HepG2 (cell line): ENCODE measurements around the gene ADCYAP1R1. TPM values are rescaled to one million over a fixed set of nuclear protein-coding genes. Genes with fewer than 3 reads are reported as not detected.

Source experiments
- ATAC-seq: fragments of 200-7000 bp; cut with Tn5 transposase; 3 replicates; pipeline ENCODE4 v1.9.1; 2020; ENCODE audit warnings: mild to moderate bottlenecking, moderate library complexity
- BruUV-seq: library from RNA; stranded (reverse); fragments of 400-500 nt; replicated peaks from 2 replicates; lab custom pipeline; 2021; lab: Mats Ljungman, UMichigan
- CTCF ChIA-PET: fragments of 300-600 bp; formaldehyde crosslinking; extraction: SDS; loops from one replicate; lab custom pipeline; 2021; ENCODE audit warnings: low total read pairs, inconsistent platforms, low intra/inter-chr PET ratio; lab: Yijun Ruan, JAX
- POLR2A ChIA-PET: fragments of 350-600 bp; sonication (Branson Sonifier 250); formaldehyde crosslinking; loops from one replicate; lab custom pipeline; 2020; ENCODE audit warnings: antibody characterized with exemption, inconsistent platforms; lab: Yijun Ruan, JAX
- DNase-seq: peaks from one replicate; pipeline ENCODE4 v3.0.0-alpha.2; 2015; ENCODE audit warnings: low spot score
- FAIRE-seq: peaks from 3 replicates; lab custom pipeline; 2011; peaks lifted over from hg19 to GRCh38; lab: Jason Lieb, UNC
- H2AFZ ChIP-seq: one replicate; pipeline ENCODE4 v1.6.1; 2011; ENCODE audit warnings: low read length, inconsistent platforms
- H3K27ac ChIP-seq: fragments of 300-600 bp; 3 replicates; pipeline ENCODE4 v1.8.0; 2011; ENCODE audit warnings: mixed run types, mild to moderate bottlenecking, mixed read lengths, low read length, inconsistent platforms; ENCODE audit not compliant: insufficient read depth; ENCODE audit errors: extremely low read length
- H3K27me3 ChIP-seq, 2 experiments: fragments of 200-600 bp in 1 of 2; 2 replicates in 1 of 2; 3 replicates in 1 of 2; pipeline versions ENCODE4 v1.6.0 to v1.8.0; 2011; ENCODE audit warnings: low read length in 2 of 2, mild to moderate bottlenecking in 2 of 2, moderate library complexity in 2 of 2, inconsistent platforms in 1 of 2; ENCODE audit not compliant: insufficient read depth in 2 of 2, control insufficient read depth in 1 of 2
- H3K36me3 ChIP-seq, 2 experiments: fragments of 200-600 bp in 1 of 2; replicated peaks in 1 of 2; 2 replicates in 1 of 2; 3 replicates in 1 of 2; pipeline versions ENCODE4 v1.5.1 to v1.8.0; 2011; ENCODE audit warnings: low read length in 2 of 2, inconsistent platforms in 1 of 2; ENCODE audit not compliant: insufficient read depth in 2 of 2, control insufficient read depth in 1 of 2
- H3K4me1 ChIP-seq: 2 replicates; pipeline ENCODE4 v1.5.1; 2012; ENCODE audit warnings: low read length, inconsistent platforms; ENCODE audit not compliant: insufficient read depth
- H3K4me2 ChIP-seq: 2 replicates; pipeline ENCODE4 v1.6.0; 2011; ENCODE audit warnings: low read depth, low read length, inconsistent platforms
- H3K4me3 ChIP-seq, 3 experiments: fragments of 200-600 bp in 1 of 3; sonication (generic), shearing (Covaris generic) in 1 of 3; replicated peaks in 1 of 3; 2 replicates each; pipeline ENCODE4 v1.5.1; 2011 to 2016; ENCODE audit warnings: low read length in 3 of 3, inconsistent platforms in 2 of 3, low read depth in 2 of 3, mild to moderate bottlenecking in 2 of 3, control low read depth in 1 of 3, mixed read lengths in 1 of 3; ENCODE audit not compliant: insufficient read depth in 1 of 3
- H3K79me2 ChIP-seq: one replicate; pipeline ENCODE4 v1.6.1; 2011; ENCODE audit warnings: low read length, inconsistent platforms; ENCODE audit not compliant: insufficient read depth
- H3K9ac ChIP-seq: 2 replicates; pipeline ENCODE4 v1.6.0; 2011; ENCODE audit warnings: mild to moderate bottlenecking, low read depth, low read length, inconsistent platforms; ENCODE audit not compliant: insufficient read depth
- H3K9me3 ChIP-seq: 2 replicates; pipeline ENCODE4 v1.5.1; 2012; ENCODE audit warnings: mild to moderate bottlenecking, low read length
- H4K20me1 ChIP-seq: 2 replicates; pipeline ENCODE4 v1.6.0; 2011; ENCODE audit warnings: inconsistent platforms, mild to moderate bottlenecking, low read length, moderate library complexity; ENCODE audit not compliant: insufficient read depth
- FOXM1 ChIP-seq: sonication (generic); formaldehyde crosslinking; IDR thresholded peaks from 2 replicates; pipeline ENCODE4 v1.5.0; 2020; ENCODE audit warnings: missing genetic modification reagents
- MZF1 ChIP-seq: sonication (generic); formaldehyde crosslinking; IDR thresholded peaks from 2 replicates; pipeline ENCODE4 v1.8.1; 2023; ENCODE audit warnings: mild to moderate bottlenecking, missing genetic modification reagents, borderline replicate concordance
- NR3C1 ChIP-seq: sonication (generic); formaldehyde crosslinking; IDR thresholded peaks from 2 replicates; pipeline ENCODE4 v1.4.0; 2020; ENCODE audit warnings: missing genetic modification reagents
- RCOR2 ChIP-seq: IDR thresholded peaks from 2 replicates; pipeline ENCODE4 v1.6.1; 2016; ENCODE audit warnings: missing biosample characterization, missing genetic modification reagents
- ZKSCAN8 ChIP-seq: IDR thresholded peaks from 2 replicates; pipeline ENCODE4 v1.6.1; 2016; ENCODE audit warnings: borderline replicate concordance, missing genetic modification reagents, missing compliant biosample characterization
- ZNF329 ChIP-seq: sonication (generic); formaldehyde crosslinking; IDR thresholded peaks from 2 replicates; pipeline ENCODE4 v1.9.0; 2021; ENCODE audit warnings: low read depth, mild to moderate bottlenecking, missing genetic modification reagents
- ZNF468 ChIP-seq: sonication (generic); formaldehyde crosslinking; IDR thresholded peaks from 2 replicates; pipeline ENCODE4 v1.8.0; 2022; ENCODE audit warnings: mild to moderate bottlenecking, moderate library complexity, missing genetic modification reagents
- WGBS: methylation state at CpG from one replicate; pipeline ENCODE4 v1.1.6; 2017; ENCODE audit warnings: low lambda C conversion rate; 5-methylcytosine and 5-hydroxymethylcytosine counted together
- in situ Hi-C: cut with HindIII; loops from 2 replicates; pipeline ENCODE4 v1.10.0; 2017; ENCODE audit warnings: low pct_unique_long_range_greater_than_20kb; ENCODE audit not compliant: extremely low pct_ligation_motif_present
- intact Hi-C: fragments of 100-400 bp; cut with micrococcal nuclease; formaldehyde crosslinking; loops from one replicate; pipeline ENCODE4 v1.10.0; 2022; ENCODE audit not compliant: unreplicated experiment
- polyA plus RNA-seq, 8 experiments: library from polyadenylated mRNA; depleted of rRNA in 3 of 8; stranded (reverse) in 7 of 8; unstranded in 1 of 8; fragments of >200 nt; fragmentation: Illumina TruSeq in 4 of 8; extraction: Trizol in 4 of 8; gene quantifications; 2 replicates each; pipeline versions ENCODE4 v1.2.1 to v1.2.3, GENCODE V29; 2011 to 2016; ENCODE audit warnings: low read depth in 4 of 8, missing spikeins in 1 of 8, mixed read lengths in 1 of 8; ENCODE audit not compliant: insufficient read depth in 1 of 8
- total RNA-seq, 5 experiments: library from RNA; depleted of rRNA; stranded (reverse); fragments of >200 nt; fragmentation: Illumina TruSeq; extraction: Trizol; gene quantifications; 2 replicates each; pipeline ENCODE4 v1.2.3, GENCODE V29; 2016; ENCODE audit warnings: low read depth in 1 of 5
- TF ChIP-seq, protein P1 (sequence below): sonication (generic); formaldehyde crosslinking; IDR thresholded peaks from 2 replicates; pipeline ENCODE4 v1.4.0; 2020; ENCODE audit warnings: missing genetic modification reagents
- TF ChIP-seq, protein P2 (sequence below): IDR thresholded peaks from 2 replicates; pipeline ENCODE4 v1.6.1; 2016; ENCODE audit warnings: control low read depth

The ADCYAP1R1 gene
- total and polyA plus RNA-seq, 2 of the 13 experiments (the other 11 are each of a cell fraction or from before 2014, with no cell fraction given) = not detected

DNA sequence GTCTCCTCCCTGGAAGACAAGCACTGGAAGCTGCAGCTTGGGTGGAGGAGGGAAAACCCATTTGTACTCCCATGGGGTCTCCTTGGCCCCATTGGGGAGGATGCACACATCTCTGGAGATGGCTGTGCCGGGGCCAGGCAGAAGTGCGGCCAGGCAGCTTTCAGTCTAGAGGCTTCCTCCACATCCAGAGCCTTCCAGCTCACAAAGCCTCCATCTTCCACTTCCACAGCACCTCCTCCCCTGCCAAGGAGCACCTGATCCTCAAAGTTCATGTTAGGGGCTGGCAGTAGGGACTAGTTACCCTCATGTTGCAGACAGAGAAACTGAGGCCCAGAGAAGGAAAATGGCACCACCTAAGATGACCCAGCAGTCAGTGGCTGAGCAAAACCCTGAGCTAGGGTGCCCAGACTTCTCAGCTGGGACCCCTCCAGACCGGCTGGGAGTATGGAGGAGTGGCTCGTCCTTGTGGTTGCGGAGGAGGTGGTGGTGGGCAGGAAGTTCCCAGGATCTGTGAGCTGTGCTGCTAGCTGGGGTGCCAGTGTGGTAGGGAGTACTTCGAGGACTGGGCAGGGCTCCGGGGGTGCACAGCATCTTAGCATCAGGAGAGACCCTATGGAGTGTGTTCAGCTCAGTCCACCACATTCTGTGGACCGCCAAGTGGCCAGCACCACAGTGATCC is 44.2 kb downstream of the ADCYAP1R1 start:
- DNase-seq = no peak
- H3K27ac ChIP-seq = no peak overlapping the region
- ChIA-PET CTCF (no interaction called here), POLR2A (no interaction called here)
- no peaks in the 10 kb centered on the region for H4K20me1 ChIP-seq
- H3K27me3 ChIP-seq = peaks cover 3 to 16% of the 10 kb centered on the region in 2 experiments; a peak in 3 of 5 replicates
- no TSS peak for BruUV-seq
- no peaks in the 10 kb centered on the region for H3K9me3 ChIP-seq
- TF ChIP-seq FOXM1 (CRISPR knock-in tag) (no peak), ZNF329 (CRISPR knock-in tag) (no peak), RCOR2 (no peak), ZKSCAN8 (CRISPR knock-in tag) (no peak), MZF1 (CRISPR knock-in tag) (no peak), ZNF468 (CRISPR knock-in tag) (no peak), NR3C1 (CRISPR knock-in tag) (no peak)
- TF ChIP-seq, protein P1, sequence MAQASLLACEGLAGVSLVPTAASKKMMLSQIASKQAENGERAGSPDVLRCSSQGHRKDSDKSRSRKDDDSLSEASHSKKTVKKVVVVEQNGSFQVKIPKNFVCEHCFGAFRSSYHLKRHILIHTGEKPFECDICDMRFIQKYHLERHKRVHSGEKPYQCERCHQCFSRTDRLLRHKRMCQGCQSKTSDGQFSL = no peak
- TF ChIP-seq, protein P2, sequence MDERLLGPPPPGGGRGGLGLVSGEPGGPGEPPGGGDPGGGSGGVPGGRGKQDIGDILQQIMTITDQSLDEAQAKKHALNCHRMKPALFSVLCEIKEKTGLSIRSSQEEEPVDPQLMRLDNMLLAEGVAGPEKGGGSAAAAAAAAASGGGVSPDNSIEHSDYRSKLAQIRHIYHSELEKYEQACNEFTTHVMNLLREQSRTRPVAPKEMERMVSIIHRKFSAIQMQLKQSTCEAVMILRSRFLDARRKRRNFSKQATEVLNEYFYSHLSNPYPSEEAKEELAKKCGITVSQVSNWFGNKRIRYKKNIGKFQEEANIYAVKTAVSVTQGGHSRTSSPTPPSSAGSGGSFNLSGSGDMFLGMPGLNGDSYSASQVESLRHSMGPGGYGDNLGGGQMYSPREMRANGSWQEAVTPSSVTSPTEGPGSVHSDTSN (CRISPR knock-in tag) = no peak
- in situ Hi-C loops = no loop called here
- no peaks in the 10 kb centered on the region for H3K36me3 ChIP-seq
- no peak for ATAC-seq
- no peaks in the 10 kb centered on the region for H3K79me2 ChIP-seq
- no peak overlapping the region for H2AFZ ChIP-seq
- intact Hi-C loops = no loop called here
- FAIRE-seq = no peak
- H3K4me2 ChIP-seq = no peak overlapping the region
- 5% methylated on average over 4 of the region's 8 CpGs for WGBS
- H3K4me3 ChIP-seq = no peak overlapping the region
- H3K4me1 ChIP-seq = no peaks in the 10 kb centered on the region
- H3K9ac ChIP-seq = no peak overlapping the region
